PFSK-1 (cell line): ENCODE measurements around the gene TANGO2.

ENCODE experiments used
- FOXP2 ChIP-seq: optimal IDR thresholded peaks from 2 replicates; pipeline ENCODE3; 2011; ENCODE audit warnings: borderline replicate concordance, control low read depth, inconsistent platforms; ENCODE audit not compliant: insufficient read depth; ENCODE audit errors: extremely low read length, extremely low read depth
- POLR2AphosphoS5 ChIP-seq: IDR thresholded peaks from 2 replicates; pipeline ENCODE4 v1.6.1; 2012; ENCODE audit warnings: low read depth, mild to moderate bottlenecking, control low read depth, low read length, moderate library complexity
- REST ChIP-seq, 2 experiments: IDR thresholded peaks; 2 replicates each; pipeline versions ENCODE4 v1.6.1 to v1.8.0; 2011 to 2012; ENCODE audit warnings: low read depth in 2 of 2, low read length in 2 of 2, control low read depth in 1 of 2, inconsistent platforms in 1 of 2, mild to moderate bottlenecking in 1 of 2, moderate library complexity in 1 of 2; ENCODE audit not compliant: insufficient read depth in 1 of 2
- SIN3A ChIP-seq: IDR thresholded peaks from 2 replicates; pipeline ENCODE4 v1.6.1; 2012; ENCODE audit warnings: mild to moderate bottlenecking, low read length, moderate library complexity, borderline replicate concordance; ENCODE audit not compliant: insufficient read depth
- TAF1 ChIP-seq: IDR thresholded peaks from 2 replicates; pipeline ENCODE4 v1.6.1; 2012; ENCODE audit warnings: low read length, control low read depth, borderline replicate concordance; ENCODE audit not compliant: insufficient read depth

Gene TANGO2

DNA sequence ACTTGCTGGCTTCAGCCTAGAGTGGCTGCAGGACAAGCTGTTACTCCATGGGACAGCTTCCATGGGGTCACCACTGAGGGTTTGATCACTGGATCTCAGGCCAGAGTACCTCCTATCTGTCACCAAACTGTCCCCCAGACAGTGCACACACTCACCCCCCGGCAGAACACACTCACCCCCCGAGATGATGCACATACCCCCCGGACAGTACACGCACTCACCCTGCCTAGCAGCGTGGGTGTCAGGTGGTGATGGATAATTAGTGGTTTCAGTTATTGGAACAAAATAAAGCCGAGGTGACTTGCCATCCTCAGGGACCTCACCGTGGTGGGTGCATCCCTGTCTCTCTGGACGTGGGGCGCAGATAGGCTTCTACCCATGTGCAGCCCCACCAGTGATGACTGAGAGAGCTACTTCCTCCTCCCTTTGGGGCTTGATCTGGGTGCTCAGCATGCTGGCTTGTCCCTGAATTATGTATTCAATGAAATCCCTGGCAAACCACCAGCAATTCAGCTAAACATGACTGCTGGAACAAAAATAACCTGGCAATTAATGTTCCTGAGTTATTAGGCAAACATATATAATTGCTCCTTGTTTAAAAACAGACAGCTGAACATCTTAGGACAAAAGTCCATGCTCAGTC lies 18.9 kb downstream of the TANGO2 start:
- TF ChIP-seq REST (IDR thresholded peaks at IDR 0.05; ENCODE audit: insufficient read depth in 1 of 2, low read depth in 2 of 2, low read length in 2 of 2) (no peak), SIN3A (no peak), TAF1 (no peak), FOXP2 (no peak), POLR2AphosphoS5 (no peak)

DNA sequence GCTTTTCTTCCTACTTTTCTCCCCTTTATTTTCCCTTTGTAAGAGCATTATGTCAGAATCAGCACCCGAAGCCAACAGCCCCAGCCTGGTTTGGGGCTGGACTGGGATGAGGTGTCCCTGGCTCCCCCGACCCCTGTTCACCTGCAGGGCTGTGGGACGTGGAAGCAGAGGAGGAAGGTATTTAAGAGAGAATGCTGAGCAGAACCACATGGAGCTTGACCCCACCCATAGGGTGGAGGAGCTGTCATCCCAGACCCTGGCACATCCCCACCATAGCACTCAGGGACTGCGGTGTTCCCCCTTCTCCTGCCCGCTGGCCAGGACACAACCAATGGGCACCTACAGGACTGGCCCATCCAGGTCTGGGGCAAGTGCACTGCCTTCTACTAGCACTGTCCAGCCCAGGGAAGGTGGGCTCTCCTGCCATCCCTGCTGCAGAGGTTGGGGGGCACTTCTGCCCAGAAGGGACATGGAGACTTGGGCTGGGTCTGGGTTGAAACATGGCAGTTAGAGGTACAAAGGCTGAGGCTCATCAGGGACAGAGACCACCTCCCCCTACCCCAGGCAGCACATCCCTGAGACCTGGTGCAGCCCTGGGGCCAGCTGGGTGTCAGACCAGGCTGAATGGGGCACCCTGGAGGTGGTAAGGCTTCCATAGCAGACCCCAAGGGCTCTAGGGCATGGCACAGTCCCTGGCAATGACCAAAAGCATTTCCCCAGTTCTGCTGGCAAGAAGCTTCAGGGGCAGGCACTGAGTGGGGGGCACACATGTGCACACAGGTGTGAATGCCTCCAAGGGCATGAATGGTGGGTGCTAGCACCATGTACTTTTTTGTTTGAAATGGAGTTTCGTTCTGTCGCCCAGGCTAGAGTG lies 19.7 kb downstream of the TANGO2 start:
- TF ChIP-seq REST (IDR thresholded peaks at IDR 0.05; ENCODE audit: insufficient read depth in 1 of 2, low read depth in 2 of 2, low read length in 2 of 2) (no peak), TAF1 (no peak), POLR2AphosphoS5 (no peak), SIN3A (no peak), FOXP2 (no peak)

GRCh38 chr22:20043057-20043996 lies 22.4 kb downstream of the TANGO2 start:
- TF ChIP-seq FOXP2 (no peak), REST (IDR thresholded peaks at IDR 0.05; ENCODE audit: insufficient read depth in 1 of 2, low read depth in 2 of 2, low read length in 2 of 2) (no peak), TAF1 (no peak), SIN3A (no peak), POLR2AphosphoS5 (no peak)

DNA sequence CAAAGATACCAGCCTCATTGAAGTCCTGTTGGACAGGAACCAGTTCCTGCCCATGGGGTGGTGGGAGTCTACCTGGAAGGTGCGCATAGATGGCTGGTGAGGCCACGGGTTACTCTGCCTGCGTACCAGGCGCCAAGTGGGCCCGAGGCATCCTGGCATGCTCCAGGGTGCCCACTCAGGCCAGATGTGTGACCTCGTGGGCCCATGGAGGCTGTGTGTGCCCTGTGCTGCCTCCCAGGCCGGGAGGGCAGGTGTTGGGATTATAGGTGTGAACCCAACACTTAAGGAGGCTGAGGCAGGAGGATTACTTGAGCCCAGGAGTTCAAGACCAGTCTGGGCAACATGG lies 23.1 kb downstream of the TANGO2 start:
- TF ChIP-seq REST (IDR thresholded peaks at IDR 0.05; ENCODE audit: insufficient read depth in 1 of 2, low read depth in 2 of 2, low read length in 2 of 2) (no peak), SIN3A (no peak), TAF1 (no peak), POLR2AphosphoS5 (no peak), FOXP2 (no peak)
